Measurements from ENCODE around the gene GRID2. TPM values are rescaled to one million over a fixed set of nuclear protein-coding genes. Genes with fewer than 3 reads are reported as not detected.

Gene GRID2
- total and polyA plus RNA-seq, 2 of the 13 experiments (the other 11 are each of a cell fraction or from before 2014, with no cell fraction given) = not detected

- WGBS (ENCODE audit: low lambda C conversion rate) = 0% methylated on average over 1 of the region's 1 CpG
- H3K36me3 ChIP-seq (replicated peaks in 1 of 2; ENCODE audit: control insufficient read depth in 1 of 2, insufficient read depth in 2 of 2, low read length in 2 of 2) = no peaks in the 10 kb centered on the region
- ATAC-seq (no peak), DNase-seq (ENCODE audit: low spot score) (no peak), FAIRE-seq (no peak)
- intact Hi-C loops (cut with micrococcal nuclease; ENCODE audit: unreplicated experiment) = no loop called here
- TF ChIP-seq ZNF574 (CRISPR knock-in tag; IDR thresholded peaks at IDR 0.05) (no peak), GATAD2A (CRISPR knock-in tag; IDR thresholded peaks at IDR 0.05) (no peak), MED8 (CRISPR knock-in tag; IDR thresholded peaks at IDR 0.05; ENCODE audit: insufficient replicate concordance) (no peak), TERF1 (CRISPR knock-in tag; IDR thresholded peaks at IDR 0.05) (no peak), NFATC3 (CRISPR knock-in tag; IDR thresholded peaks at IDR 0.05) (no peak), ZFP37 (CRISPR knock-in tag; IDR thresholded peaks at IDR 0.05; ENCODE audit: borderline replicate concordance) (no peak), ZNF639 (CRISPR knock-in tag; conservative IDR thresholded peaks at IDR 0.05) (no peak), ZNF430 (CRISPR knock-in tag; IDR thresholded peaks at IDR 0.05) (no peak), LBX2 (CRISPR knock-in tag; IDR thresholded peaks at IDR 0.05; ENCODE audit: borderline replicate concordance) (no peak), ETV5 (CRISPR knock-in tag; IDR thresholded peaks at IDR 0.05; ENCODE audit: borderline replicate concordance) (no peak), HOXA3 (CRISPR knock-in tag; IDR thresholded peaks at IDR 0.05) (no peak), STAG1 (CRISPR knock-in tag; IDR thresholded peaks at IDR 0.05) (no peak), ZNF549 (CRISPR knock-in tag; IDR thresholded peaks at IDR 0.05) (no peak), DBP (CRISPR knock-in tag; IDR thresholded peaks at IDR 0.05; ENCODE audit: not compliant biosample characterization) (no peak), ZMYM4 (CRISPR knock-in tag; IDR thresholded peaks at IDR 0.05) (no peak), NFIB (CRISPR knock-in tag; IDR thresholded peaks at IDR 0.05; ENCODE audit: borderline replicate concordance) (no peak)
- no peak overlapping the region for H3K9ac ChIP-seq (ENCODE audit: insufficient read depth, low read depth, low read length)
- POLR2A ChIA-PET = no interaction called here
- H2AFZ ChIP-seq (ENCODE audit: low read length) = no peak overlapping the region
- no peak overlapping the region for H3K4me3 ChIP-seq (replicated peaks in 1 of 3; ENCODE audit: insufficient read depth in 1 of 3, low read depth in 2 of 3, low read length in 3 of 3)
- CTCF ChIA-PET (ENCODE audit: low intra/inter-chr PET ratio, low total read pairs) = no interaction called here
- H3K27ac ChIP-seq (ENCODE audit: extremely low read length, insufficient read depth, low read length) = no peak overlapping the region
- H3K79me2 ChIP-seq (ENCODE audit: insufficient read depth, low read length) = no peaks in the 10 kb centered on the region
- no peak overlapping the region for H3K4me2 ChIP-seq (ENCODE audit: low read depth, low read length)
- H3K27me3 ChIP-seq (ENCODE audit: control insufficient read depth in 1 of 2, insufficient read depth in 2 of 2, low read length in 2 of 2) = no peaks in the 10 kb centered on the region
- in situ Hi-C loops (cut with HindIII; ENCODE audit: extremely low pct_ligation_motif_present, low pct_unique_long_range_greater_than_20kb) = no loop called here
- no peaks in the 10 kb centered on the region for H3K4me1 ChIP-seq (ENCODE audit: insufficient read depth, low read length)
- H4K20me1 ChIP-seq (ENCODE audit: insufficient read depth, low read length) = no peaks in the 10 kb centered on the region
- BruUV-seq (replicated peaks) = no TSS peak
- H3K9me3 ChIP-seq (ENCODE audit: low read length) = no peaks in the 10 kb centered on the region
Measured at GRCh38 chr4:92265021-92265420, 38.7 kb upstream of the GRID2 start.

Data from HepG2 (cell line).